Suppressor macrophage treated with lipopolysaccharide for 4 hours (primary cell): ENCODE measurements around the gene ISCU.

ENCODE experiments used
- DNase-seq: peaks from one replicate; pipeline ENCODE4 v3.0.0-alpha.2; 2020

The ISCU gene

DNA sequence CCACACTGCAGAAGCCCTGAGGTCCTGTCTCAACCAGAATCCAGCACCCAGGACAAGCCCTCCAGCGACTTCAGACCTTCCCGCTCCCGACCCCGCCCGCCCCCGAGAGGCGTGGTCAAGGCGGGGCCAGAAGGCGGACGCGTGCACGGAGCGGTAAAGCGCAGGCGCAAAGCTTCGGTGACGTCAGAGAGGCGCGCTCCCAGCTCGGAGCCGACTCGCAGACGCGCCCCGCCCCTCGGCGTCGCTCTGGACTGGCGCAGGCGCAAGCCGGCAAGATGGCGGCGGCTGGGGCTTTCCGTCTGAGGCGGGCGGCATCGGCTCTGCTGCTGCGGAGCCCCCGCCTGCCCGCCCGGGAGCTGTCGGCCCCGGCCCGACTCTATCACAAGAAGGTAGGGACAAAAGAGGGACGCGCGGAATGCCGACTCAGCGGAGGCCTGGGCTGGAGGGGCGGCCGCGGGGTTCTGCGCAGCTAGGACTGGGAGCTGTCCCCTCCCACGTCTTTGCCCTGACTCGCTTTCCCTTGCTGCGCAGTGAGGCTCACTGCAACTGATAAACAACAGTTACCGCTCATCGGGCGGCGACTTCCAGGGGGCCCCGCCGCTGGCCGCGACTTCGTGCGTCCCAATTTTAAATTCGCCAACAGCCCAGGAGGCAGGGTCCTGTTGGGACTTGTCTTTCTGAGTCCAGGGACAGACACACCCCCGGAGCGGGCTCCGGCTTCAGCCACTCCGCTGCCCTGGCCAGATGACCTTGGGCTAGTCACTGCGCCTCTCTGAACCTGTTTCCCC, at the start of gene ISCU:
ISCU (plus strand) TSS at position 249 of the 788 bp plus-strand sequence; CDS start at position 276, 27 bp downstream.
- DNase-seq = peak; percentile 100

DNA sequence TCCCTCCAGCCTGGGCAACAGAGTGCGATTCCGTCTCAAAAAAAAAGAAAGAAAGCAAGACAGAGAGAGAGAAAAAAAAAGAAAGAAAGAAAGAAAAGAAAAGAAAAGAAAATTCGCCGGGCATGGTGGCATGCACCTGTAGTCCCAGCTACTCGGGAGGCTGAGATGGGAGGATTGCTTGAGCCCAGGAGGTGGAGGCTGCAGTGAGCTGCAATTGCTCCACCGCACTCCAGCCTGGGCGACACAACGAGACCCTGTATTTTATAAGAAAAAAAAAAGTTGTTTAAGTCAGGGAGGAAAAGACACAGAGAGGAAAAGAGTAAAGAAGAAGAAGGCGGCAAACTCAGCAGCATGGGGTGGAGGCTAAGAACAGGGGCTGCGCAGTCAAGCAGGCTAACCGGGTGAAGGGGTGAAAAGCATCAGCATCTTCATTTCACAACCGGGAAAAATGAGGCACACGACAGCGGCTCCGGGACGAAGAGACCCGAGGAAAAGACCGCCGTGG, 47.9 kb upstream of the ISCU start:
- DNase-seq = no peak

DNA sequence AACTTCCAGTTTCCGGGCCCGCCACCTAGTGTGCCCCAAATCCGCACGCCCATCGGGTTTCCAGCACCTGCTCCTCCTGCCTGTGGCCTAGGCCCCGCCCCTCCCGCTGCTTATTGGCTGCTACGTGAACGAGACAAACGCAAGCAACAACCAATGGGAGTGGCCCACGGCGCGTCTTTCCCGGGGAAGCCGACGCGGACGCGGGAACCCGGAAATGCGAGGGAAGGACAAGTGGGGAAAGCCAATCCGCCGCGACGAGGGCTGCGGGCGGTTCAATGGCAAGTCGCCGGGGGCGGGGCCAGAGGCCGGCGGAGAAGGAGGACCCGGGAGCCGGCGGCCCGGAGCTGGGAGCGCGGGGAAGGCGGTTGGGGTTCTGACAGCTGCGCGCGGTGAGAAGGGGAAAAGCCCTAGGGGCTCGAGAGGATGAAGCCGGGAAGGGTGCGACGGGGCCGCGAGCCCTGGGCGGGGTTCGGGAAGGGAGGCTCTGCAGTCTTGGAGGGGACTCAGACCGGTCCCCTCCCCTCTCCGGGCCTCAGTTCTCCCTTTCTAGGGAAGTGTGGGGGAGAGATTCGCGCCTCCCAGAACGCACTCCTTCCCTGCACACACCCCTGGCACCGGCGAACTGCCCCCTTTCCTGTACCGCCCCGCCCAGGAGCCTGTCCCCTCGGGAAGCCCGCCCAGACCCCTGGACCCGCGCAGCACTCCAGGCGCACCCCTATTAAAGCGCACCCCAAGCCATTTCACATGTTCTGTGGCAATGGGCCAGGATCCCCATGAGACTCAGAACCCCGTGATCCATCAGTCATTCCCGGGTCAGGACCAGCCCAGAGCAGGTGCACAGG, 47.2 kb upstream of the ISCU start, which contains the start of gene FICD:
FICD (plus strand) TSS at position 305 of the 842 bp plus-strand sequence. CDS start 1,696 bp downstream, outside the sequence.
- DNase-seq = peak; percentile 99

DNA sequence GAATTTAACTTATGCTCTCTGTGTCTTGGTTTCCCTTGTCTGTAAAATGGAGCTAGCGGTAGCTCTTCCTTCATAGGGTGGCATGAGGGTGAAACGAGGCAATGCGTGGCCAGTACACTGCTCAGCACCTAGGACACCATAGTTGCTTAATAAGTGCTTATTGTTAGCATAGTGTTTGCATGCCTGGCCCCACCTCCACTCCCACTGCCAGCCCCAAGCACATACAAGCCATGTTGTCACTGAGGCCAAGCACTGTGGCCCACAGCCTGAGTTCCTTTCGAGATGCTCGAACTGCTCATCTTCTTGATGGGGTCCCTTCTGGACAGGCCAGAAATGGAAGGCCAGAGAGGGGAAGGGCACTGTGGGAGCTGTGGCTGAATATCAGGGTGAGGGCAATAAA, 46.5 kb upstream of the ISCU start:
- DNase-seq = peak; percentile 17

DNA sequence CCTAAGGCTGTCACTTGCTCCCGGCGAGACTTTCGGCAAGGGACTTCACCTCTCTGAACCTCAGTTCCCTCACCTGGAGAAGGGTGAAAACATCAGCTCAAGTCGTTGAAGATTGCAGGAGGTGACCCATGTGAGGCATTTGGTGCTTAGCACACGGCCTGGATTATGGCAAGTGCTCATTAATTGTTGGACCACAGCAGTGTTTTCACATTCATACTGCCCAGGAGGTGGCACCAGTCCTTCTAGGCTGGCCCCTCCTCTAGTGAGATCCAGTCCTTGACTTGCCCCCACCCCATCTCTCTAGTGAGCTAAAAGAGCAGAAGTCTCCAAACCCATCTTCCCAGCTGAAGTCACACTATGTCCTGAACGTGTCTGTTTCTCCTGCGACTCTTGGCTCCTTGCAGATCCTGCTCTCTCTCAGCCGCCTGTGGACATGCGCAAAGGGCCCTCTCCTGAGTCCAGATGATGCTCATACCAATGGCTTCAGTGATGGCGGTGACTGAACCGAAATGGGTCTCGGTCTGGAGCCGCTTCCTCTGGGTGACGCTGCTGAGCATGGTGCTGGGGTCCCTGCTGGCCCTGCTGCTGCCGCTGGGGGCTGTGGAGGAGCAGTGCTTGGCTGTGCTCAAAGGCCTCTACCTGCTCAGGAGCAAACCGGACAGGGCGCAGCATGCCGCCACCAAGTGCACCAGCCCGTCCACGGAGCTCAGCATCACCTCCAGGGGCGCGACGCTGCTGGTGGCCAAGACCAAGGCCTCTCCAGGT, 45.7 kb upstream of the ISCU start:
- DNase-seq = no peak

DNA sequence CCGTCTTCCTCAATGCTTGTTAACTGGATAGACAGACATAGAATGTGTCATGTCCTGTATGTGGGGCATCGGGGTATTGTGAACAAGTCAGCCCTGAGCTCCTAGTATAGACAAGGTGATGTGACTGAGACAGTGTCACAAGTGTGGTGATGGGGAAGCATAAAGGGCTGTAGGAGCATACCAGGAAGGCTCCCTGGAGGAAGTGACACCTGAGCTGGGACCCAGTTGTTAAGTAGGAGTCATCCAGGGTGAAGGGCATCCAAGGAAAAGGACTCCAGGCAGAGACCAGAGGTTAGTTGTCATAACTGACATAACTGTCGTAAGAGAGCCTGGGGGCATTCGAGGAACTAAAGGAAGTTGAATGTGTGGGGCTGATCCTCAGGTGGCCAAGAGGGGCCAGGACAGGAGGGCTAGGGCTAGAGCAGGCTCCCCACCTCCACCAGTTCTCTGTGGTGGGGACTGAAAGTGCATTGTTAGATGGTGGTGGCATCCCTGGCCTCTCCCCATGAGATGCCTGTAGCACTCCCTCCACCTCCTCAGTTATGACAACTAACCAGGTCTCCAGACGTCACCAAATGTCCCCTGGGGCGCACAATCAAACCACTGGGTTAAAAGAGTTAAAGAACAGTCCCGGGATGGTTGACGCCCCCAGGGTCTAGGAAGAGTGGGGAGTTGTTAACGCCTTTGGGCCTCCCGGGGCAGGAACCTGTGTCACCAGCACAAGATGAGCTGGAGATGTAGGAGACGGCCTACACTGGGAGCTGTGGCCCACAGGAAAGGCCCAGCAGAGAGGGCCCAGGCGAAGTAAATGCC, 44.9 kb upstream of the ISCU start:
- DNase-seq = no peak

DNA sequence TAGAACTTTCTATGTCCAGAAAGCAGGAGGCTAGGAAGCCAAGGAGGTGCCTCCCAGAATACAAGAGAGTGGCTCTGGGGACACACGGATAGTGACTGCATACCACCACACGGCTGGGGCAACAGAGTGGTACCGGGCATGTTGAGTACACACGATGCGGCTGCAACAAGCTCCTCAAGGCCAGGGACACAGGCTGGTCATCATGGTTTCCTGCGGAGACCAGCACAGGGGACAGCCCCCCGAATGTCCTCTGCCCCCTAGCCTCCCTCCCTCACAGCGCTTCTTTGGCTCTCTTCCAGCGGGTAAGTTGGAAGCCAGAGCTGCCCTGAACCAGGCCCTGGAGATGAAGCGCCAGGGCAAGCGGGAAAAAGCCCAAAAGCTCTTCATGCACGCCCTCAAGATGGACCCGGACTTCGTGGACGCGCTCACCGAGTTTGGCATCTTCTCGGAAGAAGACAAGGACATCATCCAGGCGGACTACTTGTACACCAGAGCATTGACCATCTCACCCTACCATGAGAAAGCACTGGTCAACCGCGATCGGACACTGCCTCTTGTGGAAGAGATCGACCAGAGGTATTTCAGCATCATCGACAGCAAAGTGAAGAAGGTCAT, 44.2 kb upstream of the ISCU start:
- no peak for DNase-seq

DNA sequence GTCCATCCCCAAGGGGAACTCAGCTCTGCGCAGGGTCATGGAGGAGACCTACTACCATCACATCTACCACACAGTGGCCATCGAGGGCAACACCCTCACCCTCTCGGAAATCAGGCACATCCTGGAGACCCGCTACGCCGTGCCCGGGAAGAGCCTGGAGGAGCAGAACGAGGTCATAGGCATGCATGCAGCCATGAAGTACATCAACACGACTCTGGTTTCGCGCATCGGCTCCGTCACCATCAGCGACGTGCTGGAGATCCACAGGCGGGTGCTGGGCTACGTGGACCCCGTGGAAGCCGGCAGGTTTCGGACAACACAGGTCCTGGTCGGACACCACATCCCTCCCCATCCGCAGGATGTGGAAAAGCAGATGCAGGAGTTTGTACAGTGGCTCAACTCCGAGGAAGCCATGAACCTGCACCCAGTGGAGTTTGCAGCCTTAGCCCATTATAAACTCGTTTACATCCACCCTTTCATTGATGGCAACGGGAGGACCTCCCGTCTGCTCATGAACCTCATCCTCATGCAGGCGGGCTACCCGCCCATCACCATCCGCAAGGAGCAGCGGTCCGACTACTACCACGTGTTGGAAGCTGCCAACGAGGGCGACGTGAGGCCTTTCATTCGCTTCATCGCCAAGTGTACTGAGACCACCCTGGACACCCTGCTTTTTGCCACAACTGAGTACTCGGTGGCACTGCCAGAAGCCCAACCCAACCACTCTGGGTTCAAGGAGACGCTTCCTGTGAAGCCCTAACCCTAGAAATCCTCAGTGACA, 43.5 kb upstream of the ISCU start:
- no peak for DNase-seq

DNA sequence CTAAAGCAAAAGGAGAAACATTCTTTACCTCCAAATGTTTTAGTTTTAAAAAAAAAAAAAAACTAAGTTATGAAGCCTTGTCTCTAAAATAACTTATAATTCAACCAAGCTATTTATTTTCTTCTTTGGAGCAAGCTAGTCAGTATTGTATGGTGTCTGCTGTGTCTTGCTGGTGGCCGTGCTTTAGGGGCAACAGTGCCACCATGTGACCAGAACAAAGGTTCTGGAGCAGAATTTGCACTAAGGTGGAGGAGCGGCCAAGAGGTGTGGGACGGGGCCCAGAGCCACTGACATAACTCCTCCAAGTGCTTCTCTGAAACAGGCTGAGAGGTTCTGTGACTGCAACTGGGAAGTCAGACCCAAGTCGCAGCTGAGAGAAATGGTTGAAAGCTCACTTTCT, 42.8 kb upstream of the ISCU start:
- DNase-seq = no peak

DNA sequence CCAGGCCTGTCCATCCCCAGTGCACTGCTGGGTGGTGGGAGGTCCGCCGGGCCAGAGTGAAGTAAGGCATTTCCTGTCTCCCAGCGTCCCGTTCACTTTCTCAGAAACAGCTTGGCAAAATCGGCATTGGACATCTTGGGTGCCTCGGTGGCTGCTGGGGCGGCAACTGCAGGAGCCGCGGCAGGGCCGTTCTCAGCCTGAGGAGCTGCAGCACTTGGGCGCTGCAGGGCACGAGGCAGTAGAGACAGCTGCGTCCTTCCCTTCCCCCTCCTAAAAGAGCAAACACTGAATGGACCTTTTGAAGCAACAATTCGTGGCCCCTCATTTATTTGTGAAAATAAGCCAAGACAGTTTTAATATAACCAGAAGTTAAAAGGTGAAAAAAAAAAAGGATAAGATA, 39.0 kb upstream of the ISCU start:
- DNase-seq = no peak

DNA sequence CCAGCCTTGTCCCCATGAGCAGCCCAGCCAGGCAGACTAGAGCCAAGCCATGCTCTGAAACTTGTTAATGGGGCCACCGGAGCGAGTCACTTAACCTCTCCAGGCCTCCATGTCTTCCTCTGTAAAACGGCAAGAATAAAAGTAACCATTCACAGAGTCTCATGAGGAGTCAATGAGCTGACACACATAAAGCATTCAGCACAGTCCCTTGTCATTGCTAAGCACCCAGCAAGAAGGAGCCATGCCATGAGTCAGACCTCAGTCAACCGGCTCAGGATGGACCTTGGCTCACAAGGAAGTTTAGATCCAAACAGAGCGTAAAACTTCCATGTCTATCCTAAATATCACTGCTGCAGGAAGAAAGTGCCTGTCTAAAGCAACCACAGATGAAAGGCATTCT, 36.7 kb upstream of the ISCU start:
- DNase-seq = no peak

DNA sequence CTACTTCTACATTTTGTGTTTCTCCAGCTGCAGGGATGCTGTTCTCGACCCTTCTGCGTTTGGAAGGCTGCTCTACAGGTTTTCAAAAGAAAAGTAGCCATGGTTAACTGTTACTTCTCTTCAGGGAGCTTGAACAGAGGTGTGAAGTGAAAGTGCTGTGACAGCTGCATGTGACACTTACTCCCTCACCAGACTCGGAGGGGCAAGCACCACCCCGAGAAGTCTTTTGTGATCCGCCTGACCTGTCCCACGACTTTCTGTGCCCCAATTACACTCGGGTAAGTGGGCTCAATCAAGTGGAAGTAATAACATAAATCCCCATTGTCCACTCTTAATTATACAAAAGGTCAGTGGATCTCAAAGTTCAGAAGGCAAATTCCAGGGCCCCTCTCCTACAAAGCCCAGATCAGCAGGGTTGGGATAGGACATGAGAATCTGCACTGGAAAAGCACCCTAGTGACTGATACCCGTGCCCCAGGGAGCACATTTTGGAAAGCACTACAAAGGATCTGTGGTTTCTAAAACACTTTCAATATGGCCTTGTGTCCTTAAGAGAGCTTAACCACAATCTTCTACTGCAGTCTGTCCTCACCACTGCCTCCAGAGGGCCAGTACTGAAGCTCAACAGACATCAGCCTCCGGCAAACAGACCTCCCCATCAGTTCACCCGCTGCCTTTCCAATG, 35.8 kb upstream of the ISCU start:
- DNase-seq = no peak

DNA sequence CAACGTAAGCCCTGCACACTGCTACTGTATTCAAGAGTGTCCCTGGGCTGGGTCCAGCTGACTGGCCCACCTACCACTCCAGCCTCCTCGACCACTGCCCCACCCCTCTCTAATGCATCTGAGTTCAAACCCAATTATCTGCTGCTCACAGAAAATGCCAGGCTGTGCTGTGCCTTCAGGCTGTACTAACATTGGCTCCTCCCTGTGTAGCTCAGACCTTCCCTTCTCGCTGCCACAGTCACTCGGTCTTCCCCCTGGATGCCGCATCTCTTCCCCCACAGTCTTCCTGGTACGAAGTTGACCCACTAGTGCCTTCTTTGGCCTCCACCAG, 35.3 kb upstream of the ISCU start:
- no peak for DNase-seq

DNA sequence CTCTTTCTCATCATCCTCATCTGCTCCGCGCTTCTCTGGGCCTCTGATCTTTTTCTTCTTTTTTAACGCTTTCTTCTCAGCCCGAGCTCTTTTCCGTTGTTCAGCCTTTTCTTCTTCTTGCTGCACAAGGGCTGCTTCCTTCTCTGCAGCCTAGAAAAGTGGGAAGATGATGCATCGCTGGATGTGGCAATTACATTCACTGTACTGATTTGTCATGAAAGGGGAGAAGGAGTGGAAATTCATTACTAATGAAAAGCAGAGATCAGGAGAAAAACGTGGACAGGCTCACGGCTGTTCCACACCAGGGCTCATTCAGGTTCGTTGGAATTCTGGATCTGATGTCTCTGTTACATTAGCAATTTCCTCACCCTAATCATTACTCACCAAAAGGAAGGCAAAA, 32.2 kb upstream of the ISCU start:
- DNase-seq = peak; percentile 7

DNA sequence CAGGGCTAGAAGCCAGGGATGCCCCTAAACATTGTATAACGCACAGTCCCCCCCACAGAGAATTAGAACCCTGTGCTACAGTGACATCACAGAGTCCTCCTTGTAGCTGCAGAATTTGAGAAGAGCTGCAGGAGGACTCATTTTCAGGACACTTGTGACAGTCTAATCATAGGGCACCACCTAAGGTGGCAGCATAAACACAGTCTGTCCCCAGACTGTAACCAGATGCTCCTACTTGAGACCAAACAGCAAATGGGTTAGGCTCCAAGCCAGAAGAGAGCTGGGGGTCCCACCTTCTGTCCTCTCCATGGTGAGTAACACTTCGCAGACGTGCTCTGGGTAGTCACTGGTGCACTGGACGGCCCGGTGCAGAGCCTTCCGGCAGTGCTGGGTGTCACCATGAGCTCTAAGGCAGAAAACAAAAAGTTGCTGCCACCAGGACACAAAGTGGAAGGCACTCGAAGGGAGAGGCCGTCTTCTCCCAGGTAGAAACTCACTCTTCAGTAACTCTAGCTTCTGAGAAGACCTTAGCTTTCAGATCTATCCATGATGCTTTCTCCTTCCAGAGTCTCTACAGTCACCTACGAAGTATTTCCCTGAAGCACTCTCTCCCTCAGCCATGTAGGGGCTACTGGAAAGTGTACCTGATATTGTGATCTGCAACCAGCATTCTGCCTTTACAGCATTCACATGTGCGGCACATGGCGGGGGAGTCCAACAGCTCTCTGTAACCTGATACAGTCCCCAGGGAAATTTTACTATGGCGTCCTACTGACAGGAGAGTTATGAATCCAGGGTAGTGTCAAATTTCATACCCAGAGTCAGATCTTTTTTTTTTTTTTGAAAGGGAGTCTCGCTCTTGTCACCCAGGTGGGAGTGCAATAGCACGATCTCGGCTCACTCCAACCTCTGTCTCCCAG, 30.2 kb upstream of the ISCU start:
- DNase-seq = no peak

DNA sequence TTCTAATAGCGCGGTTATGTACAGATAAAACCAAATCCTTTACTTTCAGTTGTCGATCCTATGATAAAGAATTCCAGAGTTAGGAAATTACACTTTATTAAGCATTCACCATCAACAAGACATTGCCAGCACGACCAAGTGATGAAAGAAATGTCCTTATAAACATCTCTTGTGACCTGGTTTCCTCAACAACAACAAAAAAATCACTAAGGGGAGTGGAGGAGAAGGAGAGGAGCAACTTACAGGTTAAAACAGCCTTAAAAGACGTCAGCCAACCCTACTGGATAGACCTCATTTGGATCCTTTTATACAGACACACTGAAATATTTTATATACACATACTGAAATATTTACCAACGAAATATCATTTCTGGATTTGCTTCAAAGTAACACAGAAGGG, 24.2 kb upstream of the ISCU start:
- no peak for DNase-seq

DNA sequence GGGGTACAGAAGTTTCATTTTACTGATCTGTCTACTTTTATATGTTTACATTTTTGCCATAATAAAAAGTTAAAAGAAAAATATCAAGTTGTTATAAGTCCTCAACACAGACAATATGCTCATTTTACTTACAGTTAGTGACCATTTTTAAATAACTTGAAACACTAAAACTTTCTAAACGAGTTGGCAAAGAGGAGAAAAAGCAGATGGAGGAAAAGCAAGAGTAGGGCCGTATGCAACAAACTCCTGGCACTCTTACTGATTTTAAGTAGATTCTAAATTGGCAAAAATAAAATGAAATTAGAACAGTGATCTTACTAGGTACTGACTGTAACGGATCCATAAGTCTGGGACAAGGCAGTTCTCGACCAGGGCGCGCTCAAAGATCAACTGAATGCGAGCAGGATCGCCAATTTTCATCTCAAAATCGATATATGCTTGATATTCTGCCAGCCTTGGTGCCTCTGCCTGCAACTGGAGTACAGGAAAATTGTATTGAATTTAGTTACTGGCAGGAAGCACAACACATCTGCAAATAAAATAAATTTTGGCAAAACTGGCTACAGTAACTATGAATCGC, 23.7 kb upstream of the ISCU start:
- no peak for DNase-seq

DNA sequence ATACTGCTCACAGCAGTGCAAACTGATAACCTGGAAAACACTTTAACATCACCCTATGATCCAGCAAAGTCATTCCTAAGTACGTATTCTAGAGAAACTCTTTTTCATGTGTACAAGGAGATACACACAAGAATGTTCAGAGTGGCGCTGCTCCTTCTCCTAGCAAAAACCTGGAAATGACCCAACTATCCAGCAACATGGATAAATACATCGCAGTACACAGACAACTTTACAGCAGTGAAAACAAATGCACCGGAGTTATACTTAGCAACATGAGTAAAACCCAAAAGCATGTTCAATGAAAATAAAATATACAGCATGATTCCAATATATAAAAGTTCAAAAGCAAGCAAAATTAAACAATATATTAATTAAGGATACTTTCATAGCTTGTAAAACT, 20.1 kb upstream of the ISCU start:
- DNase-seq = no peak

DNA sequence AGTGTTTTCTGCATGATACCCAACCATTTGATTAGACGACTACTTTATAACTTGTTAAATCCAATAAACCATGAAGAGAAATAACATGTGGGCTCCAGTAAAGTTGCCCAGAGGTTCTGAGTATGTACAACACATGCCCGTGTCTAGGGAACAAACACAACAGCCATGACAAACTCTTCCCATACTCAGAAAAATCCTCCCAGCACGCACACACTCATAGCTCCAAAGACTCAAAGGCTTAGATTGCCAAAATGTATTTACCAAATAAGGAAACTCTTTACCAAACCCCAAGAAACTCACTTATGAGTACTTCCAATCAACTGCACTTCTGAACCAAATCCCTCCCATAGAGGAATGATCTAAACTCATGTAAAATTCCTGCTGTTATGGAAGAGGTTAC, 18.7 kb upstream of the ISCU start:
- DNase-seq = no peak
